GM21717 (cell line): Measurements from ENCODE around the gene UQCR11.

Experiments used
- ATAC-seq: cut with Tn5 transposase; IDR thresholded peaks from one replicate; pipeline ENCODE4 v1.9.1; 2021; ENCODE audit warnings: mild to moderate bottlenecking, moderate library complexity; ENCODE audit not compliant: unreplicated experiment

Gene UQCR11

GRCh38 chr19:1618157-1619093, 13.2 kb upstream of the UQCR11 start:
- no peak for ATAC-seq

GRCh38 chr19:1616875-1617274, 11.6 kb upstream of the UQCR11 start:
- no peak for ATAC-seq

GRCh38 chr19:1616396-1616795, 11.1 kb upstream of the UQCR11 start:
- ATAC-seq = no peak

- no peak for ATAC-seq
Observed at GRCh38 chr19:1615156-1615765, 10.0 kb upstream of the UQCR11 start.

GRCh38 chr19:1613808-1614570, 8.7 kb upstream of the UQCR11 start:
- ATAC-seq = no peak

GRCh38 chr19:1613146-1613545, 7.9 kb upstream of the UQCR11 start:
- ATAC-seq = no peak

GRCh38 chr19:1612114-1613086, 7.1 kb upstream of the UQCR11 start:
- no peak for ATAC-seq

GRCh38 chr19:1611353-1611752, 6.1 kb upstream of the UQCR11 start:
- no peak for ATAC-seq

- no peak for ATAC-seq
Observed at GRCh38 chr19:1610579-1610978, 5.3 kb upstream of the UQCR11 start.

GRCh38 chr19:1609680-1610474, 4.6 kb upstream of the UQCR11 start:
- no peak for ATAC-seq

GRCh38 chr19:1609103-1609396, 3.8 kb upstream of the UQCR11 start:
- no peak for ATAC-seq

GRCh38 chr19:1608359-1609102, 3.3 kb upstream of the UQCR11 start:
- no peak for ATAC-seq

- no peak for ATAC-seq
Observed at GRCh38 chr19:1606138-1606651, 933 bp upstream of the UQCR11 start.

- no peak for ATAC-seq
Observed at GRCh38 chr19:1602091-1602707, 3.1 kb downstream of the UQCR11 start.

GRCh38 chr19:1601613-1602064, 3.6 kb downstream of the UQCR11 start:
- no peak for ATAC-seq

GRCh38 chr19:1599460-1599846, 5.8 kb downstream of the UQCR11 start:
- ATAC-seq = no peak

- no peak for ATAC-seq
Observed at GRCh38 chr19:1598777-1599459, 6.3 kb downstream of the UQCR11 start.

GRCh38 chr19:1593501-1593772, 11.8 kb downstream of the UQCR11 start:
- no peak for ATAC-seq
